UCSD-AML1 (cell line): Measurements from ENCODE around the gene GSN.

Source experiments
- DNase-seq: peaks from one replicate; lab custom pipeline; 2025; ENCODE audit not compliant: unreplicated experiment; lab: John Stamatoyannopoulos, UW

The GSN gene

DNA sequence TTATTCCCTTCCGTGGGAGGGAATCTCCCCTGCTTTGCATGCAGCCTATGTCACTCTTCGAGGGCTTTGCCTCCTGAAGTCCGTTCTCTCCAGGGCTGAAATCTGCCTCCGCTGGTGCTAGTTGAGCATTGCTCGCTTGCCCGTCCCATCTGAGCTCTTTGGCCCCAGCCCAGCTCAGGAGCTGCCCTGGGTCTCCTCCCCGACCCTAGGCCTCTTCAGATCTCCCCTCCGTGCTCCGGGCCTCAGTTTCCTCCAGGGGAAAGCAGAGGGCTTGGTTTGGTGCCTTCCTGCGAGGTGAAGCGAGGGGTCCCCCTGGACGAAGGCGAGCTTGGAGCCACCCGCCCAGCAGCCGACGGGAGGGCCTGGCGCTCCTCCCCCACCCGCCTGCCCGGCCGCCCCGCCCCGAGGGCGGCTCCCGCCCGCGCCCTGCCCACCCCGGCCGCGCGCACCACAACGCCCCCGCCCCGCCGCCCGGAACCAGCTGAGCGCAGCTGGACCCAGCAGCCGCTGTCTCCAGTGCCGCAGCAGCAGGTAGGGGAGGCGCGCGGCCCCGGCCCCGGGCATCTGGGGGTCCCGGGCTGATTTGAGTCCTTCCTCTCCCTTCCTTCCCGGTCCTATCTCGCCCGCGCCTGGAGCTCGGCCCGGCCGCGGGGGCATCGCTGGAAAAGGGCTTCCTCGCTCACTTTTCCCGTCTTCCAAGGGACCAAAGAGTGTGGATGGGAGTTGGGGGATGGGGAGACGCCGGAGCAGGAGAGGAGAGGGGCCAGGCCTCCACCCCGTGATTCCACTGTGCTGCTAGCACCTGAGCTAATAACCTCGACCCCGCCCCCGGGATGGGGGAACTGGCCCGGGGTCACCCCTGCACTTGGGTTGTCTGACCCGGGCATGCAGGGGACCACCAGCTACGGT, at the start of gene GSN:
GSN (plus strand) TSS at position 474 of the 909 bp plus-strand sequence. CDS start 33,810 bp downstream, outside the sequence.
- peak; percentile 81 for DNase-seq

DNA sequence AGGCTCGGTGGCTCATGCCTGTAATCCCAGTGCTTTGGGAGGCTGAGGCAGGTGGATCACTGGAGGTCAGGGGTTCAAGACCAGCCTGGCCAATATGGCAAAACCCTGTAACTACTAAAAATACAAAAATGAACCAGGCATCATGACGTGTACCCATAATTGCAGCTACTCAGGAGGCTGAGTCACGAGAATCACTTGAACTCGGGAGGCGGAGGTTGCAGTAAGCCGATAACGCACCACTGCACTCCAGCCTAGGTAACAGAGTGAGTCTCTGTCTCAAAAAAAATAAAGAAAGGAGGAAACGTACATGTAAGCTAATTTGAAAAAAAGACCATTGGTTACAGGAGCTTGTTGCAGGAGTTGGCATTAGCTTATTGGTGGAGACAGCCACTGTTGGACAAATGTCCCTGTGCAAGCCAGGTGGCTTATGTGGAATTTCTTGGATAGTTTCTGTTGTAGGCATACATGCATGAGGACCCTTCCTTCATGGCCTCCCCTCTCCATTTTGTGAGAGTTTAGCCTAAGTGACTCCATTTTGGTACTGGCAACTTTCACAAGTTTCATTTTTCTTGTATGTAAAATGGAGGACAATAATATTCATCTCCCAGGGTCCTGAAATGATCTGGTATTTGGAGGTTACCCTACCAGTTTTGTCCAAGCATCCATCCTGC, 49.5 kb upstream of the GSN start:
- DNase-seq: no peak

DNA sequence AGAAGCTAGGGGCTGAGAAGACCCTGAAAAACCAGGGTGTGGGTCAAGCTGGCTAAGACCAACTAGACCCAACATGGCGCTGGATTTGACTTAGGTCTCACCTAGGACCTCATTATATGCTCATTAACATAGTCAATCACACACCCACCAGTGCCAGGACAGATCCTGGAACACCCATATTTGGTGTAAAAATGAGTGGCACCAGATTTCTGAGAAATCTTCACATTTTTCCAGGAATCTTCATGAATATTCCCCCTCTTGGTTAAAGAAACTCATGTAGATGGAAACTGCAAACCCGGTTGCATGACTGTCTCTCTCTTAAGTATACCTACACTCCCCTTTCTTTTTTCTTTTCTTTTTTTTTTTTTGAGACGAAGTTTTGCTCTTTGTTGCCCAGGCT, 48.4 kb upstream of the GSN start:
- DNase-seq: no peak

DNA sequence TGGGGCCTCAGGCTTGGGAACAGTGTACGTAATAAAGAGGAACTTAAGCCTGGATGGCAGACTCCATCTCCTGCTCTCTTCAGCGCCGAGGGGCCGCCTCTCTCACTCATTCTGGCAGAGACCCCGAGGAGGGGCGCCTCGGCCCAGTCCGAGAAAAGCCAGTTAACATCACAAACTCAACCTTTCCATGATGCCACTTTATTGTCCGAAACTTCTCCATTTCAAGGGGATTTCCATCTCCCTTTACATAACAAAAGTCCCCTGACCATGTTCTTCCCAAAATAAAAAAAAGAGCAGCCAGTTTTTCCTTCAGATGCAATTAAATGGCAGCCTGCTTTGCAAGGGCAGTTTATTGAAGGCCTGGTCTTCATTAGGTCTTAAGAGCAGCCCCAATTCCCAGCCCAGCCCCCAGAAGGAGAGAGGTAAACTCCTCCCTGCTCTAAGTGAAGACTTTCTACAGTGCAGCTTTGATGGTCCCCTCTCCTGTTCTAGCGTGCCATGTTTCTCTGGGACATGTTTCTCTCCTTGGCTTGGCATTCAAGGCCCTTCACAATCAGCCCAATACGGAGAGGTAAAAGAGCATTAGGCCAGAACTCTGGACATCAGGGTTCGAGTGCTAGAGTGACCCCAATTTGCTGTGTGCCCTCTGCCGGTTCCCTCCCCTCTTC, 46.8 kb upstream of the GSN start:
- DNase-seq: no peak

DNA sequence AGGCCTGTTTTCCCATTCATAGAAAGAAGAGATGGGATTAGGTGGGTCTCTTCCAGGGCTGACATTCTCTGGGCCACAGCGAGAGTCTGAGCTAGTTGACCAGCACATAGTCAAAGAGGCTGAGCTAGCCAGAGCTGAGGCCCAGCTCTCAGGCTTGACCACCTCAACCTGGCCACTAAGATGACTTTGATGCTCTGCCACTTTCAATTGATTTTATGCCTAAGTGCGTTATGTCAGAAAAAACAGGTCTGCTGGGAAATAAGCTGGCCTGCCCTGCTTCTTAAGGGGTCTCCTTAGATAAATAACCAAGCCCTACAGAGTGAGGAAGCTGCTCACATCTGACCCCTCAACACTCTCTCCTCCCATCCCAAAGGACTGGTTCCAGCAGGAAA, 46.3 kb upstream of the GSN start:
- no peak for DNase-seq

DNA sequence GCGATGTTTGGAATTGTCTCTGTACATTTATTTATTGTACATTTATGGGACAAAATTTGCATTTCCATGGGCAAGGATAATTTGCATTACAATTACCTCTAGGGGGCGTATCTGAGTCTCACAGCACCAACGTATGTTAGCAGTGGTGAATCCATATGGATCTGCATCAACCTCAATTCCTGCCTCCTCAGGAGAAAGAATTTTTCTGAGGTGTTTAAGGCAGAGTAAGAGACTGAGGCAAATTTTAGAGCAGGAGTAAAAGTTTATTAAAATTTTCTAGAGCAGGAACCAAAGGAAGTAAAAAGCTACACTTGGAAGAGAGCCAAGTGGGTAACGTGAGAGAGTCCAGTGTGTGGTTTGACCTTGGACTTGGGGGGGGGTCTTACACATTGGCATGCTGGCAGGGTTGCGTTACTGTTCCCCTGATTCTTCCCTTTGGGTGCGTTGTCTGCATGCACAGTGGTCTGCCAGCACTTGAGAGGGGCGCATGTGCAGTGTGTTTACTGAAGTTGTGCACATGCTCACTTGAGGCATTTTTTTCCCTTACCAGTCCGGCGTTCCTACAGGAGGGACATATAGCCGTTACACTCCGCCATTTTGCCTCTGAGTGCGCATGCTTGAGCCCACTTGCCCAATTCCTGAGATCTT, 45.3 kb upstream of the GSN start:
- DNase-seq: no peak

DNA sequence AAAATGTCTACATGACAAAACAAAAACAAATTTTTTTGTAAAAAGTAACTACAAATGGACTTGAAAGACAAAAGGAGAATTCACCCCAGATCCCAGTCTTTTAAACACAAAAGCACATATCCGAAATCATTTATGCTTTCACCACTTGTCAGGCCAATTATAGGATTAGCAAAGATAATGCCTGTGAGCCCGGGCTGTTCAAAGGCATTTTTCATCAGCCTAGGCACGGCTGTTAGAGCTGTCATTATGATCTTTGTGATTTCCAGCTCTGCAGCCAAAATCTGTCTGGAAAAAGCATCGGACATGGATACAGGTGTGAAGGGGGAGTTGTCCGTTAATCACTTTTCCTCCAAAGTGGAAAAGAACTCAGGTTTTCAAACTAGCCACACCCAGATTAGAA, 42.7 kb upstream of the GSN start:
- no peak for DNase-seq

DNA sequence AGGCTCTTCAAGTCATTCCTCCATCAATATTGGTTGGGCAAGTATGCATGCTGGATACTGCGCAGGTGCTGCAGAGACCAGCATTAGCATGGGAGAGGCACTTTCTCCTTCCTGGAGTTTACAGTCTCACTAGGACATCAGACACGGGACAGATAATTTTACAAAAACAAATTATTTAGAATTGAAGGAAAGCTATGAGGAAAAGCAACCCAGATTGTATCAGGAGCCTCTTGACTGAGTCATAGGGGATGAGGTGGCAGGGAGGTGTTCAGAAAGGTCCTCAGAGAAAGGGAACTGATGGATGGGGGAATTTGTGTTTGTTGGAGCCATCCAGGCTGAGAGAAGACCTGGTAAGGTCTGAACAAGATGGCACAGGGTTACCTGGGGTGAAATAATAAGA, 41.8 kb upstream of the GSN start:
- DNase-seq: no peak

DNA sequence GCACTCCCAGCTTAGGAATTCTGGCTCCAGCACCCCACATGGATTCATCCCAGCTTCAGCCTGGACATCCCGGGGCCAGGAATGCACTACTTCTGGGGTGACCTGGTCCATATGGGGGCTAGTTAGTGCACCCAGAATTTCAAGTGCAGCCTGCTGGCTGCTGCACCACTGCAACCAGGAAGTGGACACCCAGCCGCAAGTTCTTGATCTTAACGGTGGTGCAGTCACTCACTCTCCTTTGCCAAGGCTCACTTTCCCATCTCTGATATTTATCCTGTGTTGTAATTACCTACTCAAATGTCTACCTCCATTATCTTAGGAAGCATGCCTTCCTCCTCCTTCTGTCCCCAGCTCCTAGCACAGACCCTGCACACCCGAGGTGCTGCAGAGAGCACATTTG, 40.1 kb upstream of the GSN start:
- DNase-seq: no peak

DNA sequence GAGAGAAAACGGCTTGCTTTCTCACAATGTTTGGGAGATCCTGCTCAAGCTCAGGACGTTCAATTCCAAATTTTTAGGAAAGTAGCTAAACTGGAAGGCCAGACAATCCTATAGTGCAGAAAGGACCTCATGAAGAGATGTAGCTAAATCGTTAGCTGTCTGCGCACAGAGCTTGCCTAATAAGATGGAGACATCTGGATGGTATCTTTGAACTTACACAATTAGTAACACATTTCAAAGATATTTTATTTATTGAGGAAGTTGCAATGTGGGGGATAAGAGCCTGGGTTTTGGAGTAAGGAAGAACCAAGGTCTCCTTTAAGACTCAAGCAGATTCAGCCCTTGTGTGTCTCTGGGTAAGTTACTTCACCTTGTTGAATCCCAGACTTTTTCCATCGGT, 37.7 kb upstream of the GSN start:
- no peak for DNase-seq

DNA sequence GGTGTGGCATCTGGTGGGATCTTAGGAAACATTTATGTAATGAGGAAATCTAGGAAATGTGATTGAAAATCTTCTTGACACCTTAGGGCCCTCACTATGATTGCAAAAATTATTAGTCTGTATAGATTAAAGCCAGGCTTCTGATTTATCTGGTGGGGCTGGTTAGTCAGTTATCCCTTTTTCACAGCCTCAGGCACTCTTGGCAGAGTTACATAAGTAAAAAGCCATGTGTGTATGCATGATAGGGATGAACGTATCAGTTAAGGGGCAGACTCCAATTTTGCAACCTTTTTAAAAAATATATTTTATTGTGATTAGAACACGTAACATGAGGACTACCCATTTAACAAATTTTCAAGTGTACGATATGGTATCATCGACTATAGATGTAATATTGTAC, 35.7 kb upstream of the GSN start:
- DNase-seq: no peak

DNA sequence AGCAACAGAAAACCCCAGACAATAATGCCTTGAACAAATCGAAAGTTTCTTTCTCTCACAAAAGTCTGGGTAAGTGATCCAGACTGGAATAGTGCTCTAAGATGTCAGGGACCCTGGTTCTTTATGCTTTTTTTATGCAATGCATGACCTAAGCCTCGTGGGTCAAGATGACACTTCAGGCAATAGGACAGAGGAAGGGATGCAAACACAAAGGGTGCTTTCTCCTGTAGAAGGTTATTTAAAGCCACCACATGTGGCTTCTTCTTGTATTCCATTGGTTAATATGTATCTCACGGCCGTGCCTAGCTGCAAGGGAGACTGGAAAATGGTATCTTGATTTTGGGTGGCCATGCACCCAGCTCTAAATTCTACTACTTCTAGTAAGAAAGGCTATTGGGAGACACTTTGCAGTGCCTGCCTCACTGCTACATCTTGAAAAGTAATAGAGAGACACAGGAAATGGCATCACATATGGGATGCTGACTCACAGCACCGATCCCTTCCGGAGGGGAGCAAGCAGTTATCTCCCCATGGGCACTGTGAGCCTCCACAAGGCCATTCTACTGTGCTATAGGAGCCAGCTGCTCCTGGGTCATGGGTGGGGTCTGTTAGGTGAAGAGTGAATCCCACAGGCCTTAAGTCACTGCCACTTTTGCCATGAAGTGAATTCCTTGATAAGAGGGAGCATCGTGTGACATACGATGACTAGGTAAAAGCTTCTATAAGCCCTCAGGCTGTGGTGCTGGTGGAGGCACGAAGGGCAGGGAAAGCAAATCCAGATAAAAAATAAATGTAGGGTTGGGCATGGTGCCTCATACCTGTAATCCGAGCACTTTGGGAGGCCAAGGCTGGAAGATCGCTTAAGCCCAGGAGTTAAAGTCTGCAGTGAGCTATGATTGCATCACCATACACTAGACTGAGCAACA, 33.8 kb upstream of the GSN start:
- DNase-seq: no peak

DNA sequence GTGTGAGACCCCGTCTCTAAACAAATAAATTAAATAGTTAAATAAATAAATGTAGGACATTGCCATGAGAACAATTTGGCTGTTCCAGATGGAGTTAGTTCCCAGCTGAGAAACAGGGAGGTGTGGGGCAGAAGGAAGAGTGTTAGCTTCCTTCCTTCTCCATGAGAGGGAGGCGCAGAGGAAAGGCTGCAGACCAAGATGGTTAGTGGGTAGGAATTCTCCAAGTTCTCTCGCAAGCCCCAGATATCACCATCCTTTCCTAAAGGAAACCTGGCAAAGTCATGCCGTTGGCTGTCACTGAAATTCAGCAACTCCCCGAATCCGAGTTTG, 33.2 kb upstream of the GSN start:
- no peak for DNase-seq

DNA sequence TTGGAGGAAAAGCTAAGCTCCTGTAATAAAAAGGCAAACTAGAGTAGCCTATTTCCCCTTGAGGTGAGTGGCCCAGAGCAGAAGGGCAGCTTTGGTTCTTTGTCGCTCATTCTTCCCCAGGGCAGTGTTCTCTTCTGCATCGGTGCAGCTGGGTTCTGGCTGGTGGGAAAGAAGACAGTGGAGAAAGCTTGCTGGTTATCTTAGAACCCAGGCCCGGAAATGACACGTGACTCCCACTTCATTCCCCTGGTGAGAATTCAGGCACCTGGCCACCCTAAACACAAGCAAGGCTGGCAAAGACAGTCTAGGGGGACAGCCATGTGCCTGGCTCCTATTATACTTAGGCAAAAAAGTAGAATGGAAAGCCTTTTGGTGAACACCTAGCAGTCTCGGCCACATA, 32.5 kb upstream of the GSN start:
- DNase-seq: no peak

DNA sequence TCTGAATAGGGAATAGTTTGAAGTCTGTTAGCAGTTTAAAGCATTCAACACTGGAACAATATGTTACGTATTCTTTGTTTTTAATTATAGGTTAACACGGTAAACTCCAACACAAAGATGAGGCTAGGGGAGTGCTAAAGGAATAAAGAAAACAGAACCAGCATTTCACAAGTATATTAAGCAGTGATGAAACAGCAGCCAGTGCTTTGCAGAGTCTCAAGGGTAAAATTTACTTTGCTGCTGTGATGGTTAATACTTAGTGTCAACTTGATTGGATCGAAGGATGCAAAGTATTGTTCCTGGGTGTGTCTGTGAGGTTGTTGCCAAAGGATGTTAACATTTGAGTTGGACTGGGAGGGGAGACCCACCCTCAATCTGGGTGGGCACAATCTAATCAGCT, 30.0 kb upstream of the GSN start:
- no peak for DNase-seq

DNA sequence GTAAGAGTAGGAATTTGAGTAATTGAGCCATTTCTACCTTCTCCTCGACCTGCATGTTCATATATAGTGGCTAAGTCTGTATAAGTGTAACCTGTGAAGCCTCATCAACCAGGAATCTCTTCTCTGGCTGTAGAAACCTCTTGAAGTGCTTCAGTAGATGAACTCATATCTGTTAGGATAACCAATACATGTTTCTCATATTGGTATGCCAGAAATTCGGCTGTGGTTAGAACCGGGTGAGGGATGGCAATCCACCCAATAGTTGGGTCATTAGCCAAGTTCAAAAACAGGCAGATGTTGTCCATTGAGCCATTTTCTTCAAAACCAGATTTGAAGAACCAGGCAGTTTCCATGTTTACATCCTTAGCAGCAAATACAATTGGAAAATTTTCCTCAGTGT, 28.9 kb upstream of the GSN start:
- DNase-seq: no peak

DNA sequence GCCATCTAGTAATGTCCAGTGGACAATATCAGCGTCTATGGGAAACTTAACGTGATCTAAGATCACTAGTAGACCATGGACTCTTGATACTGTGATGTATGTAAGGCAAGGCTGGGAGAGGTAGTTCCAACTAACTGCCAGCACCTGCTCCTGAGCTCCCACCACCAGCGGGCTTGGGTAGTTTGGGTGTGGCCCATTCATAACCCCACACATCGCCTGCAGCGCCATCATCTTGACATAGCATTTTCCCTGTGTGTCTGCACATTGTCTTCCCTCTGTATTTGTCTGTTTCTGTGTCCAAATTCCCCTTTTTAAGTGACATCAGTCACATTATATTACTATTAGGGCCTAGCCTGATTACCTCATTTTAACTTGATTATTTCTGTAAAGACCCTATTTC, 28.1 kb upstream of the GSN start:
- no peak for DNase-seq

DNA sequence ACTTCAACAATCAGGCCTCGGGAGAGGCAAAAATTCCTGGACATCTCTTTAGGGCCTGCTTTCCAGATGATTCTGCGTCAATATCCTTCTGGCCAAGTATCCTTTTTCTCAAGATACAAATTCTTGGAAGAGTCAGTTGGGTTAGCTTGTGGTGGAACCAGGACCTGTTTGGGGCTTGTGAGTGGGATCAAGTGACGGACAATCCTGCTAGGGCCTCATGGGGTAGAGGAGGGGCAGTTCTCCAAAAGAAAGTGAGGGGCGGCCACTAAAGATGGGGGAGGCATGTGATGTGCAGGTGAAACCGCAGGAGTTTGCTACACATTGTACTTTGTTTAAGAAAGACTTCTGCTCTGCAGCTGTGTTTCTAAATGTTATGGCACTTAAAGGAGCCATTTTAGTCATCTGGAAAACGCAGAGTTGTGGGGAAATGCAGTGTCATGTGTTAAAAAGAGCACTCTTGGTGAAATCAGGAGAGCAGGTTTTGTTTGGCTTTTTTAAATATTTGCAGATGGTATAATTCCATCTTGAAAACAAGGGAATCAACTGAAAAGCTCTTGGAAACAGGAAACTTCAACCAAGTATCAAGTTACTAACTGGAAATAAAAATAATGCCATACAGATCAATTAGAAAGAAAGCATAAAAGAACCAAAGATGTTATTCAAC, 27.4 kb upstream of the GSN start:
- DNase-seq: no peak

DNA sequence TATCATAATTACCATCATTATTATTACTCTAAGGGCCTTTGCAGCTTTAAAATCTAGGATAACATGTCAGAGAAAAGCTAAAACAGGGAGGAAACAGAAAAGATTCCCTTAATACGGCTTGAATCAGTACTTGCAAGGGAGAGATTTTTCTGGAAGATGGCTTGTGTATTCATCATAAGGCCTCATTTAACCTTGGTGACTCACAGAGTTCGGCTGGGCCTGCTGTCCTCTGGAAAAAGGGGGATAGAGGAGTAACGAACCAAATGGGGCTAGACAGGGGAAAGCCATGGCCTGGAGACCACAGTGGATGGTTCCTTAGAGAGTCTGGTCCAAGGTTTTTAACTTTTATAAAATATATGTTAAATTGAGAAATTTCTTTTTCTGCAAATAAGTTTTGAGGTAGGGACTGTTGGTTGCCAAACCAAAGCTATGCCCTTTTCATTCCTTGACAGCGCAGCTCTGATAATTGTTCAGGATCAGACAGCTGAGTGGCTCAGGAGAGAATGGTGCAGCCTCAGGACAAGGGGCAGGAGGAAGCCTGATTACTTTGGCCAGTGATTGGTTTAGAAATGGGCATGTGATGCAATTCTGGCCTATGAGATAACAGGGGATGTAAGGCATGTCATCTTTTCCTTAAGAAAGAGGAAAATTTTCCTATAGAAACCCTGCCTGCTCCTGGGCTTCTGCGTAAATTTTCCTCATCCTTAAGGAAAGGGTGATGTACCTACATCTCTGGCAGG, 25.6 kb upstream of the GSN start:
- no peak for DNase-seq
